Endodermal cell (in vitro differentiated cells): Measurements from ENCODE around the gene MBNL3. TPM values are rescaled to one million over a fixed set of nuclear protein-coding genes. Genes with fewer than 3 reads are reported as not detected.

Experiments used
- DNase-seq: peaks from one replicate; pipeline ENCODE4 v3.0.0-alpha.2; 2017
- H3K27ac ChIP-seq: 2 replicates; pipeline ENCODE4 v1.5.1; 2013; ENCODE audit warnings: mild to moderate bottlenecking, low read depth, low read length, moderate library complexity
- H3K27me3 ChIP-seq: 2 replicates; pipeline ENCODE4 v1.6.1; 2013; ENCODE audit warnings: mild to moderate bottlenecking, low read length, moderate library complexity; ENCODE audit not compliant: insufficient read depth, control insufficient read depth, poor library complexity, severe bottlenecking
- H3K36me3 ChIP-seq: 2 replicates; pipeline ENCODE4 v1.7.0; 2013; ENCODE audit warnings: mild to moderate bottlenecking, low read length, moderate library complexity; ENCODE audit not compliant: control insufficient read depth, insufficient read depth
- H3K4me1 ChIP-seq: one replicate; pipeline ENCODE4 v1.7.0; 2013; ENCODE audit warnings: low read length; ENCODE audit not compliant: control insufficient read depth, insufficient read depth
- H3K4me3 ChIP-seq: 2 replicates; pipeline ENCODE4 v1.5.1; 2013; ENCODE audit warnings: mild to moderate bottlenecking, low read length, moderate library complexity
- H3K9ac ChIP-seq: 2 replicates; pipeline ENCODE4 v1.6.1; 2013; ENCODE audit warnings: mild to moderate bottlenecking, low read length, moderate library complexity; ENCODE audit not compliant: poor library complexity, severe bottlenecking; ENCODE audit errors: extremely low read depth
- H3K9me3 ChIP-seq: 2 replicates; pipeline ENCODE4 v1.6.1; 2013; ENCODE audit warnings: mild to moderate bottlenecking, low read length, moderate library complexity; ENCODE audit not compliant: control insufficient read depth
- H3K27ac Mint-ChIP-seq: 2 replicates; pipeline ENCODE4 v1.8.0; 2020; ENCODE audit warnings: mixed read lengths
- H3K27me3 Mint-ChIP-seq: 2 replicates; pipeline ENCODE4 v1.8.0; 2021; ENCODE audit warnings: mild to moderate bottlenecking, mixed read lengths; ENCODE audit not compliant: insufficient read depth
- H3K36me3 Mint-ChIP-seq: 2 replicates; pipeline ENCODE4 v1.8.0; 2020; ENCODE audit warnings: low read depth, mixed read lengths
- H3K4me1 Mint-ChIP-seq: 2 replicates; pipeline ENCODE4 v1.8.0; 2020; ENCODE audit warnings: mixed read lengths
- H3K4me3 Mint-ChIP-seq: 2 replicates; pipeline ENCODE4 v1.8.0; 2020; ENCODE audit warnings: mild to moderate bottlenecking, moderate library complexity, mixed read lengths
- H3K9me3 Mint-ChIP-seq: 2 replicates; pipeline ENCODE4 v1.8.0; 2020; ENCODE audit warnings: mild to moderate bottlenecking, mixed read lengths
- WGBS, 2 experiments: methylation state at CpG; one replicate each; pipeline versions ENCODE4 v1.1.5 to v1.1.7; 2013; ENCODE audit warnings: missing lambda C conversion rate in 2 of 2, mixed read lengths in 1 of 2; ENCODE audit not compliant: insufficient coverage in 1 of 2, insufficient read length in 1 of 2; 5-methylcytosine and 5-hydroxymethylcytosine counted together
- total RNA-seq, 2 donors: library from RNA; stranded (reverse); fragmentation: NEBNext Ultra II Directional in 1 of 2; extraction: Animal tissue kit (Norgen Biotek cat#: 25700) in 1 of 2; gene quantifications; 2 replicates in 1 of 2; 3 replicates in 1 of 2; pipeline ENCODE4 v1.2.1, GENCODE V29; 2021
- TF ChIP-seq, protein P1 (sequence below): fragments of 200-600 bp; sonication (generic); conservative IDR thresholded peaks from 2 replicates; pipeline ENCODE4 v1.5.0; 2021; ENCODE audit warnings: antibody characterized with exemption, mild to moderate bottlenecking

The MBNL3 gene
- total RNA-seq, 2 donors from 2014 or later, result 17.0 to 33.4 TPM

- Histone ChIP-seq H3K27me3 (no peaks in the 10 kb centered on the region), H3K9me3 (no peaks in the 10 kb centered on the region), H3K4me1 (no peaks in the 10 kb centered on the region), H3K36me3 (peaks cover 22% of the 10 kb centered on the region), H3K9ac (no peak overlapping the region), H3K4me3 (no peak overlapping the region), H3K27ac (no peak overlapping the region)
- DNase-seq, result no peak
- H3K36me3 Mint-ChIP-seq, result peaks cover 9% of the 10 kb centered on the region
- no peaks in the 10 kb centered on the region for H3K27me3 Mint-ChIP-seq
- no CpG with 5 or more reads among the region's 1 CpG for WGBS, 2 experiments
- H3K27ac Mint-ChIP-seq, result no peak overlapping the region
- H3K4me1 Mint-ChIP-seq, result peaks cover 21% of the 10 kb centered on the region
- H3K9me3 Mint-ChIP-seq, result no peaks in the 10 kb centered on the region
- no peak overlapping the region for H3K4me3 Mint-ChIP-seq
- TF ChIP-seq, protein P1, sequence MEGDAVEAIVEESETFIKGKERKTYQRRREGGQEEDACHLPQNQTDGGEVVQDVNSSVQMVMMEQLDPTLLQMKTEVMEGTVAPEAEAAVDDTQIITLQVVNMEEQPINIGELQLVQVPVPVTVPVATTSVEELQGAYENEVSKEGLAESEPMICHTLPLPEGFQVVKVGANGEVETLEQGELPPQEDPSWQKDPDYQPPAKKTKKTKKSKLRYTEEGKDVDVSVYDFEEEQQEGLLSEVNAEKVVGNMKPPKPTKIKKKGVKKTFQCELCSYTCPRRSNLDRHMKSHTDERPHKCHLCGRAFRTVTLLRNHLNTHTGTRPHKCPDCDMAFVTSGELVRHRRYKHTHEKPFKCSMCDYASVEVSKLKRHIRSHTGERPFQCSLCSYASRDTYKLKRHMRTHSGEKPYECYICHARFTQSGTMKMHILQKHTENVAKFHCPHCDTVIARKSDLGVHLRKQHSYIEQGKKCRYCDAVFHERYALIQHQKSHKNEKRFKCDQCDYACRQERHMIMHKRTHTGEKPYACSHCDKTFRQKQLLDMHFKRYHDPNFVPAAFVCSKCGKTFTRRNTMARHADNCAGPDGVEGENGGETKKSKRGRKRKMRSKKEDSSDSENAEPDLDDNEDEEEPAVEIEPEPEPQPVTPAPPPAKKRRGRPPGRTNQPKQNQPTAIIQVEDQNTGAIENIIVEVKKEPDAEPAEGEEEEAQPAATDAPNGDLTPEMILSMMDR, result no peak
Observed at GRCh38 chrX:132393485-132393884, 95.4 kb downstream of the MBNL3 start.

DNA sequence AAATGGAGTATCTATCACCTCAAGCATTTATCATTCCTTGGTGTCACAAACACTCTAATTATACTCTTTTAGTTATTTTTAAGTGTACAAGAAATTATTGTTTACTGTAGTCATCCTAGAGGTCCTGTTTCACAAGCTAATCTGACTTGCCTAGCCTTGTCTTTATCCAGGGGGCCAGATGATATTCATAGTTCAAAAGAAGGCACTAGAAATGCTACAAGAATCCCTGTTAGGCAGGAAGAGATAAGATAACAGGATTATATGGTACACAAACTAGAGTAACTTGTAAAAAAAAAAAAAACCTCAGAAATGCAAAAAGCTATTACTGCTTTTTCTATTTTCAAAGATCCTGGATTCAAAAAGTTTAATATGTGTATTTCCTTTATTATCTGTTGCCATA, 95.8 kb downstream of the MBNL3 start:
- no peaks in the 10 kb centered on the region for H3K9me3 Mint-ChIP-seq
- Histone ChIP-seq H3K4me1 (no peaks in the 10 kb centered on the region), H3K27me3 (no peaks in the 10 kb centered on the region), H3K9ac (no peak overlapping the region), H3K27ac (no peak overlapping the region), H3K9me3 (no peaks in the 10 kb centered on the region), H3K36me3 (peaks cover 26% of the 10 kb centered on the region), H3K4me3 (no peak overlapping the region)
- H3K4me1 Mint-ChIP-seq, result peaks cover 20% of the 10 kb centered on the region
- no peak overlapping the region for H3K27ac Mint-ChIP-seq
- no peak overlapping the region for H3K4me3 Mint-ChIP-seq
- no peak for DNase-seq
- TF ChIP-seq, protein P1, result no peak
- no peaks in the 10 kb centered on the region for H3K27me3 Mint-ChIP-seq
- peaks cover 9% of the 10 kb centered on the region for H3K36me3 Mint-ChIP-seq

- DNase-seq, result no peak
- Mint-ChIP-seq H3K27me3 (no peaks in the 10 kb centered on the region), H3K27ac (no peak overlapping the region), H3K4me1 (peaks cover 10% of the 10 kb centered on the region), H3K36me3 (peaks cover 12% of the 10 kb centered on the region), H3K4me3 (no peak overlapping the region), H3K9me3 (no peaks in the 10 kb centered on the region)
- Histone ChIP-seq H3K36me3 (peaks cover 28% of the 10 kb centered on the region), H3K9me3 (no peaks in the 10 kb centered on the region), H3K27me3 (no peaks in the 10 kb centered on the region), H3K4me3 (no peak overlapping the region), H3K27ac (no peak overlapping the region), H3K4me1 (no peaks in the 10 kb centered on the region), H3K9ac (no peak overlapping the region)
- 94% methylated on average over 7 of the region's 9 CpGs; no CpG with 5 or more reads in 1 of the 2 experiments for WGBS, 2 experiments
- TF ChIP-seq, protein P1, result no peak
Observed at GRCh38 chrX:132390792-132391191, 98.0 kb downstream of the MBNL3 start.
